A673 (cell line): ENCODE data around the gene PATJ.

Source experiments
- EZH2 ChIP-seq: fragments of 200-600 bp; sonication (generic); IDR thresholded peaks from 2 replicates; pipeline ENCODE4 v1.6.1; 2017; ENCODE audit warnings: borderline replicate concordance, low read depth, mild to moderate bottlenecking, mixed read lengths, antibody characterized with exemption, low read length; ENCODE audit not compliant: poor library complexity, severe bottlenecking
- TF ChIP-seq, protein P1 (sequence below): fragments of 300-800, 200-600 bp; sonication (generic); conservative IDR thresholded peaks from 2 replicates; pipeline ENCODE4 v1.5.1; 2017; ENCODE audit warnings: low read depth, mild to moderate bottlenecking, antibody characterized with exemption, low read length, moderate library complexity, mixed read lengths

GRCh38 chr1:61864489-61864888 lies 122.2 kb downstream of the PATJ start:
- no peak for TF ChIP-seq EZH2
- TF ChIP-seq, protein P1, sequence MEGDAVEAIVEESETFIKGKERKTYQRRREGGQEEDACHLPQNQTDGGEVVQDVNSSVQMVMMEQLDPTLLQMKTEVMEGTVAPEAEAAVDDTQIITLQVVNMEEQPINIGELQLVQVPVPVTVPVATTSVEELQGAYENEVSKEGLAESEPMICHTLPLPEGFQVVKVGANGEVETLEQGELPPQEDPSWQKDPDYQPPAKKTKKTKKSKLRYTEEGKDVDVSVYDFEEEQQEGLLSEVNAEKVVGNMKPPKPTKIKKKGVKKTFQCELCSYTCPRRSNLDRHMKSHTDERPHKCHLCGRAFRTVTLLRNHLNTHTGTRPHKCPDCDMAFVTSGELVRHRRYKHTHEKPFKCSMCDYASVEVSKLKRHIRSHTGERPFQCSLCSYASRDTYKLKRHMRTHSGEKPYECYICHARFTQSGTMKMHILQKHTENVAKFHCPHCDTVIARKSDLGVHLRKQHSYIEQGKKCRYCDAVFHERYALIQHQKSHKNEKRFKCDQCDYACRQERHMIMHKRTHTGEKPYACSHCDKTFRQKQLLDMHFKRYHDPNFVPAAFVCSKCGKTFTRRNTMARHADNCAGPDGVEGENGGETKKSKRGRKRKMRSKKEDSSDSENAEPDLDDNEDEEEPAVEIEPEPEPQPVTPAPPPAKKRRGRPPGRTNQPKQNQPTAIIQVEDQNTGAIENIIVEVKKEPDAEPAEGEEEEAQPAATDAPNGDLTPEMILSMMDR, result no peak
